ENCODE measurements around the gene SLC44A3. TPM values are rescaled to one million over a fixed set of nuclear protein-coding genes. Genes with fewer than 3 reads are reported as not detected.

Gene SLC44A3
- total and polyA plus RNA-seq, 2 experiments from 2014 or later, result 2.9 to 4.5 TPM

DNA sequence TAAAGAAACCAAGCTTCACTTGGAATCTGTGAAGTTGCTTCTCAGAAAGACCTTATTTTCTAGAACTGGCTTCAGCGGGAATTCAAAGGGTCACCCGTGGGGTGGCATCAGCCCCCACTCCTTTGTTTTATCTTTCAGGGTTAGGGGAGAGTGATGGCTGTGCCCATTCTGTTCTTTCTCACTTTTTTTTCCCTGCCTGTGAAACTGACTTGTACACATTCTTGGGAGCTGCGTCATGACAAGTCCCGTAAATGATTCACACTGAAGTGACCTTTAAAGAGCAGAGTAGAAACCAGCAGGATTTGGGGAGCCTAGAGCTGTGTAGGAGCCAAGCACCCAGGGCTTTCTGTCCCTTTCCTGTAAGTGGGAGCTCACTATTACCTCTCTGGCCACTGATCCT, 43.8 kb downstream of the SLC44A3 start:
- H3K27ac ChIP-seq (ENCODE audit: low read depth), result no peak overlapping the region
- H3F3A ChIP-seq (replicated peaks; ENCODE audit: low read depth), result no peaks in the 10 kb centered on the region
- no peak for DNase-seq (ENCODE audit: low spot score)
- H3K9me2 ChIP-seq (ENCODE audit: insufficient read depth), result peaks cover 6% of the 10 kb centered on the region; the same call in 1 of the 2 replicates
- Mint-ChIP-seq H3K27me3 (ENCODE audit: insufficient read depth, low read depth, poor library complexity) (peaks cover 3% of the 10 kb centered on the region), H3K4me1 (peaks cover 63% of the 10 kb centered on the region), H3K4me3 (no peak overlapping the region), H3K9me3 (no peaks in the 10 kb centered on the region), H3K27ac (0 out of 2 replicates have a peak overlapping the region, but pooled peaks have one; percentile 40), H3K36me3 (ENCODE audit: low read depth) (no peaks in the 10 kb centered on the region)
- H3K36me3 ChIP-seq (ENCODE audit: insufficient read depth), result no peaks in the 10 kb centered on the region
- H4K20me1 ChIP-seq (replicated peaks; ENCODE audit: insufficient read depth), result no peaks in the 10 kb centered on the region
- H2AFZ ChIP-seq, result no peak overlapping the region
- no peak overlapping the region for H3K4me3 ChIP-seq
- no peak for TF ChIP-seq NANOG (IDR thresholded peaks at IDR 0.05; ENCODE audit: borderline replicate concordance)
- no peak for TF ChIP-seq ZNF114 (CRISPR knock-in tag; IDR thresholded peaks at IDR 0.05)
- TF ChIP-seq ZNF462 (CRISPR knock-in tag; IDR thresholded peaks at IDR 0.05), result no peak
- TF ChIP-seq EZH2phosphoT487 (IDR thresholded peaks at IDR 0.05; ENCODE audit: unreplicated experiment), result no peak
- TF ChIP-seq CREB1 (CRISPR knock-in tag; IDR thresholded peaks at IDR 0.05; ENCODE audit: low read depth), result no peak
- no peak for TF ChIP-seq STAT1 (IDR thresholded peaks at IDR 0.05; ENCODE audit: unreplicated experiment)
- no peak for TF ChIP-seq EZH2 (IDR thresholded peaks at IDR 0.05; ENCODE audit: low read depth, unreplicated experiment)
- no peak for TF ChIP-seq JUNB (IDR thresholded peaks at IDR 0.05; ENCODE audit: unreplicated experiment)
- TF ChIP-seq POLR2AphosphoS5 (IDR thresholded peaks at IDR 0.05; ENCODE audit: low read depth), result no peak
- TF ChIP-seq, protein P1, sequence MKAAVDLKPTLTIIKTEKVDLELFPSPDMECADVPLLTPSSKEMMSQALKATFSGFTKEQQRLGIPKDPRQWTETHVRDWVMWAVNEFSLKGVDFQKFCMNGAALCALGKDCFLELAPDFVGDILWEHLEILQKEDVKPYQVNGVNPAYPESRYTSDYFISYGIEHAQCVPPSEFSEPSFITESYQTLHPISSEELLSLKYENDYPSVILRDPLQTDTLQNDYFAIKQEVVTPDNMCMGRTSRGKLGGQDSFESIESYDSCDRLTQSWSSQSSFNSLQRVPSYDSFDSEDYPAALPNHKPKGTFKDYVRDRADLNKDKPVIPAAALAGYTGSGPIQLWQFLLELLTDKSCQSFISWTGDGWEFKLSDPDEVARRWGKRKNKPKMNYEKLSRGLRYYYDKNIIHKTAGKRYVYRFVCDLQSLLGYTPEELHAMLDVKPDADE (IDR thresholded peaks at IDR 0.05), result no peak
- no peak for TF ChIP-seq ZNF331 (CRISPR knock-in tag; IDR thresholded peaks at IDR 0.05; ENCODE audit: low read depth)
- no peak for TF ChIP-seq CTCF (conservative IDR thresholded peaks at IDR 0.05; ENCODE audit: low read depth in 2 of 2)
- no peak for TF ChIP-seq REST (IDR thresholded peaks at IDR 0.05; ENCODE audit: unreplicated experiment)
- H3K4me2 ChIP-seq, result peak overlapping the region; percentile 42
- no peaks in the 10 kb centered on the region for H3K79me2 ChIP-seq (replicated peaks; ENCODE audit: insufficient read depth)
- ATAC-seq, result peak; percentile 21
- H3K4me1 ChIP-seq (ENCODE audit: insufficient read depth), result peaks cover 41% of the 10 kb centered on the region
- H3K27me3 ChIP-seq (ENCODE audit: insufficient read depth), result no peaks in the 10 kb centered on the region

Measured in GM23338 (cell line).